NCI-H1694 (cell line): ENCODE data around the gene HBS1L.
"Not testable (repeated sequence)": the region's sequence is repeated elsewhere in the genome, so short reads cannot be mapped to it uniquely, and the experiment has no call there.

Source experiments
- DNase-seq: peaks from one replicate; lab custom pipeline; 2025; lab: John Stamatoyannopoulos, UW

Gene HBS1L

GRCh38 chr6:135073756-135074393 is 19.3 kb upstream of the HBS1L start:
- no peak for DNase-seq

GRCh38 chr6:135073217-135073616 is 18.6 kb upstream of the HBS1L start:
- DNase-seq = no peak

- DNase-seq = no peak
Observed at GRCh38 chr6:135072753-135073152, 18.1 kb upstream of the HBS1L start.

GRCh38 chr6:135071541-135071940 is 16.9 kb upstream of the HBS1L start:
- DNase-seq = no peak

GRCh38 chr6:135067911-135068310 is 13.3 kb upstream of the HBS1L start:
- no peak for DNase-seq

- DNase-seq = no peak
Observed at GRCh38 chr6:135066806-135067205, 12.2 kb upstream of the HBS1L start.

GRCh38 chr6:135066397-135066796 is 11.8 kb upstream of the HBS1L start:
- no peak for DNase-seq

- no peak for DNase-seq
Observed at GRCh38 chr6:135064586-135064985, 10.0 kb upstream of the HBS1L start.

- no peak for DNase-seq
Observed at GRCh38 chr6:135063926-135064325, 9.3 kb upstream of the HBS1L start.

- no peak for DNase-seq
Observed at GRCh38 chr6:135062735-135063134, 8.1 kb upstream of the HBS1L start.

GRCh38 chr6:135060076-135060475 is 5.5 kb upstream of the HBS1L start:
- DNase-seq = no peak

GRCh38 chr6:135058299-135058698 is 3.7 kb upstream of the HBS1L start:
- not testable (repeated sequence) for DNase-seq

- no peak for DNase-seq
Observed at GRCh38 chr6:135056632-135057031, 2.0 kb upstream of the HBS1L start.

GRCh38 chr6:135054226-135054568 is 425 bp downstream of the HBS1L start:
- no peak for DNase-seq

- no peak for DNase-seq
Observed at GRCh38 chr6:135053406-135053805, 1.2 kb downstream of the HBS1L start.

GRCh38 chr6:135052939-135053338 is 1.7 kb downstream of the HBS1L start:
- DNase-seq = no peak

GRCh38 chr6:135048915-135049314 is 5.7 kb downstream of the HBS1L start:
- no peak for DNase-seq

- no peak for DNase-seq
Observed at GRCh38 chr6:135047336-135047735, 7.3 kb downstream of the HBS1L start.

- DNase-seq = no peak
Observed at GRCh38 chr6:135046912-135047311, 7.7 kb downstream of the HBS1L start.

GRCh38 chr6:135044639-135045038 is 10.0 kb downstream of the HBS1L start:
- no peak for DNase-seq

- DNase-seq = no peak
Observed at GRCh38 chr6:135043846-135044245, 10.8 kb downstream of the HBS1L start.

GRCh38 chr6:135043364-135043763 is 11.3 kb downstream of the HBS1L start:
- DNase-seq = no peak

GRCh38 chr6:135038335-135038734 is 16.3 kb downstream of the HBS1L start:
- no peak for DNase-seq

GRCh38 chr6:135037541-135037940 is 17.1 kb downstream of the HBS1L start:
- DNase-seq = no peak
